H9 (cell line): ENCODE measurements around the gene METTL22. TPM values are rescaled to one million over a fixed set of nuclear protein-coding genes. Genes with fewer than 3 reads are reported as not detected.

ENCODE experiments used
- DNase-seq: peaks from one replicate; pipeline ENCODE4 v3.0.0-alpha.2; 2017
- H2AFZ ChIP-seq: one replicate; pipeline ENCODE4 v1.6.1; 2013; ENCODE audit warnings: mild to moderate bottlenecking, low read length, control low read depth, moderate library complexity
- H2AK5ac ChIP-seq: 2 replicates; pipeline ENCODE4 v1.6.1; 2013; ENCODE audit warnings: low read length, control low read depth, mixed read lengths; ENCODE audit not compliant: insufficient read length
- H2BK120ac ChIP-seq: one replicate; pipeline ENCODE4 v1.6.1; 2013; ENCODE audit warnings: low read depth, mild to moderate bottlenecking, low read length, control low read depth, inconsistent platforms; ENCODE audit not compliant: poor library complexity, severe bottlenecking
- H2BK12ac ChIP-seq: 2 replicates; pipeline ENCODE4 v1.6.1; 2013; ENCODE audit warnings: low read length, control low read depth, mixed read lengths, low read depth; ENCODE audit not compliant: insufficient read length
- H2BK15ac ChIP-seq: 2 replicates; pipeline ENCODE4 v1.6.1; 2013; ENCODE audit warnings: low read depth, low read length, control low read depth
- H2BK20ac ChIP-seq: one replicate; pipeline ENCODE4 v1.6.1; 2013; ENCODE audit warnings: low read depth, mild to moderate bottlenecking, low read length, control low read depth, inconsistent platforms; ENCODE audit not compliant: poor library complexity, severe bottlenecking
- H2BK5ac ChIP-seq: 2 replicates; pipeline ENCODE4 v1.6.1; 2013; ENCODE audit warnings: low read length, control low read depth, mixed read lengths; ENCODE audit not compliant: insufficient read length
- H3K14ac ChIP-seq: 2 replicates; pipeline ENCODE4 v1.6.1; 2013; ENCODE audit warnings: low read length, control low read depth; ENCODE audit not compliant: insufficient read depth
- H3K18ac ChIP-seq: 2 replicates; pipeline ENCODE4 v1.6.1; 2013; ENCODE audit warnings: low read depth, mild to moderate bottlenecking, mixed read lengths, low read length, control low read depth; ENCODE audit not compliant: insufficient read length
- H3K23ac ChIP-seq: 2 replicates; pipeline ENCODE4 v1.6.1; 2013; ENCODE audit warnings: low read length, control low read depth, mixed read lengths, low read depth; ENCODE audit not compliant: insufficient read length
- H3K23me2 ChIP-seq: 2 replicates; pipeline ENCODE4 v1.6.1; 2013; ENCODE audit warnings: low read depth, mild to moderate bottlenecking, mixed read lengths, low read length, control low read depth; ENCODE audit not compliant: insufficient read length, poor library complexity, severe bottlenecking
- H3K27ac ChIP-seq: 2 replicates; pipeline ENCODE4 v1.5.1; 2013; ENCODE audit warnings: low read length, control low read depth, mixed read lengths, low read depth; ENCODE audit not compliant: insufficient read length
- H3K27me3 ChIP-seq: 2 replicates; pipeline ENCODE4 v1.6.1; 2013; ENCODE audit warnings: low read length, control low read depth, inconsistent platforms; ENCODE audit not compliant: insufficient read depth
- H3K4ac ChIP-seq: 2 replicates; pipeline ENCODE4 v1.6.1; 2013; ENCODE audit warnings: low read depth, mild to moderate bottlenecking, control low read depth, inconsistent platforms, low read length, moderate library complexity
- H3K4me1 ChIP-seq: 2 replicates; pipeline ENCODE4 v1.6.1; 2013; ENCODE audit warnings: low read length, control low read depth, inconsistent platforms; ENCODE audit not compliant: insufficient read depth
- H3K4me2 ChIP-seq: 2 replicates; pipeline ENCODE4 v1.6.1; 2013; ENCODE audit warnings: low read length, control low read depth, mixed read lengths; ENCODE audit not compliant: insufficient read length, insufficient read depth
- H3K56ac ChIP-seq: 2 replicates; pipeline ENCODE4 v1.6.1; 2013; ENCODE audit warnings: low read depth, mild to moderate bottlenecking, mixed read lengths, low read length, control low read depth; ENCODE audit not compliant: insufficient read length
- H3K79me1 ChIP-seq: 2 replicates; pipeline ENCODE4 v1.6.1; 2013; ENCODE audit warnings: low read depth, mild to moderate bottlenecking, moderate library complexity, low read length, control low read depth, inconsistent platforms; ENCODE audit not compliant: insufficient read depth, poor library complexity, severe bottlenecking
- H3K79me2 ChIP-seq: 2 replicates; pipeline ENCODE4 v1.6.1; 2013; ENCODE audit warnings: low read length, control low read depth, inconsistent platforms; ENCODE audit not compliant: insufficient read depth
- H3K9ac ChIP-seq: 2 replicates; pipeline ENCODE4 v1.6.1; 2013; ENCODE audit warnings: low read length, control low read depth, mixed read lengths; ENCODE audit not compliant: insufficient read length; ENCODE audit errors: extremely low read depth
- H3K9me3 ChIP-seq: one replicate; pipeline ENCODE4 v1.6.1; 2013; ENCODE audit warnings: low read depth, low read length, inconsistent platforms; ENCODE audit not compliant: control insufficient read depth
- H3T11ph ChIP-seq: one replicate; pipeline ENCODE4 v1.6.1; 2013; ENCODE audit warnings: mild to moderate bottlenecking, low read length, control low read depth, inconsistent platforms
- H4K20me1 ChIP-seq: one replicate; pipeline ENCODE4 v1.6.1; 2013; ENCODE audit not compliant: control insufficient read depth, insufficient read length, insufficient read depth
- H4K5ac ChIP-seq: 2 replicates; pipeline ENCODE4 v1.6.1; 2013; ENCODE audit warnings: low read depth, mild to moderate bottlenecking, mixed read lengths, low read length, control low read depth; ENCODE audit not compliant: insufficient read length
- H4K8ac ChIP-seq: replicated peaks from 2 replicates; pipeline ENCODE4 v1.6.1; 2013; ENCODE audit warnings: low read length, control low read depth, mixed read lengths, low read depth; ENCODE audit not compliant: insufficient read length
- H4K91ac ChIP-seq: 2 replicates; pipeline ENCODE4 v1.6.1; 2013; ENCODE audit warnings: low read depth, mild to moderate bottlenecking, moderate library complexity, mixed read lengths, low read length, control low read depth; ENCODE audit not compliant: insufficient read length
- H3K27ac Mint-ChIP-seq, 3 experiments: 2 replicates in 2 of 3; 3 replicates in 1 of 3; pipeline ENCODE4 v1.8.0; 2020 to 2021; ENCODE audit warnings: mixed read lengths in 3 of 3, mild to moderate bottlenecking in 1 of 3, moderate library complexity in 1 of 3
- H3K27me3 Mint-ChIP-seq: 2 replicates; pipeline ENCODE4 v1.8.0; 2021; ENCODE audit warnings: low read depth, mild to moderate bottlenecking, moderate library complexity, mixed read lengths
- H3K36me3 Mint-ChIP-seq, 3 experiments: 2 replicates in 2 of 3; 3 replicates in 1 of 3; pipeline ENCODE4 v1.8.0; 2020 to 2021; ENCODE audit warnings: low read depth in 3 of 3, mixed read lengths in 3 of 3; ENCODE audit not compliant: insufficient read depth in 1 of 3
- H3K4me1 Mint-ChIP-seq, 2 experiments: 2 replicates each; pipeline ENCODE4 v1.8.0; 2020; ENCODE audit warnings: mixed read lengths in 2 of 2
- H3K4me3 Mint-ChIP-seq, 2 experiments: 2 replicates in 1 of 2; 3 replicates in 1 of 2; pipeline ENCODE4 v1.8.0; 2020 to 2021; ENCODE audit warnings: mild to moderate bottlenecking in 2 of 2, mixed read lengths in 2 of 2, moderate library complexity in 1 of 2
- H3K9me3 Mint-ChIP-seq, 2 experiments: 2 replicates in 1 of 2; 3 replicates in 1 of 2; pipeline ENCODE4 v1.8.0; 2020; ENCODE audit warnings: mild to moderate bottlenecking in 2 of 2, mixed read lengths in 2 of 2, moderate library complexity in 1 of 2
- CTCF ChIP-seq: fragments of 200-600 bp; sonication (generic); conservative IDR thresholded peaks from 3 replicates; pipeline ENCODE4 v1.8.0; 2021; ENCODE audit warnings: antibody characterized with exemption, mild to moderate bottlenecking
- WGBS: extraction: QIAGEN DNeasy Blood & Tissue Kit; methylation state at CpG from one replicate; pipeline ENCODE4 v1.1.7; 2013; ENCODE audit warnings: missing lambda C conversion rate, low lambda C conversion rate, mixed read lengths; ENCODE audit not compliant: insufficient read length; ENCODE audit errors: extremely low coverage; 5-methylcytosine and 5-hydroxymethylcytosine counted together
- total RNA-seq: library from RNA; stranded (reverse); gene quantifications from 2 replicates; pipeline ENCODE4 v1.2.1, GENCODE V29; 2021

Gene METTL22
- total RNA-seq, 1 experiment from 2014 or later: 51.9 TPM

DNA sequence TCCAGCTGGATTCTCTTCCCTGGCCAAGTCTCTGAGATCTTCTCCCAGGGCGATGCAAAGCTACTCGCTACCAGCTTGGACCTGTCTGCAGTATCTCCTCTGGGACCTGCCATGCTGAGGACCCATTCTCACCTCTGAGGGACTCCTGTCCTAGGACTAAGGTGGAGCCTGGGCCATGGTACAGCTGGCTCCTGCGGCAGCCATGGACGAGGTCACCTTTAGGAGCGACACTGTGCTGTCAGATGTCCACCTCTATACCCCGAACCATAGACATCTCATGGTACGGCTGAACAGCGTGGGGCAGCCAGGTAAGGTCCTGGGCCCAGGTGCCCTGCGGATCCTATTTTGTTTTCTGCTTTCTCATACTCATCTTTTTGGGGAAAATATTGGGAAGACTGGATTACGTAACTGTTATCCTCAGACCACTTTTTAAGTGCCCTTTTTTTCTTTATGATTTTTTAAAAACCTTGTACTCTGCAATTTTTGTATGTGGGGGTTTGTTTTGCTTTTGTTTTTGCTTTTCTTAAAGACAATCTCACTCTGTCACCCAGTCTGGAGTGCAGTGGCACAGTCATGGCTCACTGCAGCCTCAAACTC lies 4.1 kb downstream of the METTL22 start:
- no peaks in the 10 kb centered on the region for H3K27me3 Mint-ChIP-seq
- Histone ChIP-seq H4K91ac (no peak overlapping the region), H3K4ac (no peak overlapping the region), H3K4me1 (no peaks in the 10 kb centered on the region), H2BK5ac (no peak overlapping the region), H2AFZ (no peak overlapping the region), H3K4me2 (no peak overlapping the region), H3K27me3 (no peaks in the 10 kb centered on the region), H3K79me1 (no peaks in the 10 kb centered on the region), H4K5ac (no peak overlapping the region), H2BK12ac (no peak overlapping the region), H2BK15ac (no peak overlapping the region), H3K9ac (no peak overlapping the region), H3K56ac (no peak overlapping the region), H2BK120ac (no peak overlapping the region), H3K14ac (no peak overlapping the region), H3K79me2 (peaks cover 8% of the 10 kb centered on the region; the same call in 1 of the 2 replicates), H3K9me3 (no peaks in the 10 kb centered on the region), H3K23me2 (peaks cover 3% of the 10 kb centered on the region), H3K18ac (no peak overlapping the region), H2BK20ac (no peak overlapping the region), H3T11ph (no peak overlapping the region), H3K27ac (no peak overlapping the region), H4K20me1 (no peaks in the 10 kb centered on the region), H2AK5ac (no peak overlapping the region), H4K8ac (no peak overlapping the region), H3K23ac (no peak overlapping the region)
- H3K4me3 Mint-ChIP-seq: no peak overlapping the region
- H3K27ac Mint-ChIP-seq: no peak overlapping the region
- WGBS: no CpG with 5 or more reads among the region's 10 CpGs
- DNase-seq: no peak
- TF ChIP-seq CTCF: no peak
- H3K36me3 Mint-ChIP-seq: peaks cover 46 to 66% (median 52%) of the 10 kb centered on the region in 3 experiments
- no peaks in the 10 kb centered on the region for H3K9me3 Mint-ChIP-seq
- H3K4me1 Mint-ChIP-seq: peaks cover 5 to 8% of the 10 kb centered on the region in 2 experiments; a peak in 2 of 4 replicates
